GM21360 (cell line): ENCODE data around the gene GSTT2.
"Not testable (repeated sequence)": the region's sequence is repeated elsewhere in the genome, so short reads cannot be mapped to it uniquely, and the experiment has no call there.

Experiments used
- ATAC-seq: cut with Tn5 transposase; IDR thresholded peaks from one replicate; pipeline ENCODE4 v1.9.1; 2021; ENCODE audit warnings: mild to moderate bottlenecking, moderate library complexity; ENCODE audit not compliant: unreplicated experiment

GSTT2 gene

GRCh38 chr22:23979557-23980240 lies at the start of gene GSTT2:
TSS of gene GSTT2 (plus strand) at chr22:23980134.
- not testable (repeated sequence) for ATAC-seq

- no peak for ATAC-seq
Measured at GRCh38 chr22:23938328-23939016, 41.5 kb upstream of the GSTT2 start.

- ATAC-seq, result no peak
Measured at GRCh38 chr22:23939017-23939357, 40.9 kb upstream of the GSTT2 start.

DNA sequence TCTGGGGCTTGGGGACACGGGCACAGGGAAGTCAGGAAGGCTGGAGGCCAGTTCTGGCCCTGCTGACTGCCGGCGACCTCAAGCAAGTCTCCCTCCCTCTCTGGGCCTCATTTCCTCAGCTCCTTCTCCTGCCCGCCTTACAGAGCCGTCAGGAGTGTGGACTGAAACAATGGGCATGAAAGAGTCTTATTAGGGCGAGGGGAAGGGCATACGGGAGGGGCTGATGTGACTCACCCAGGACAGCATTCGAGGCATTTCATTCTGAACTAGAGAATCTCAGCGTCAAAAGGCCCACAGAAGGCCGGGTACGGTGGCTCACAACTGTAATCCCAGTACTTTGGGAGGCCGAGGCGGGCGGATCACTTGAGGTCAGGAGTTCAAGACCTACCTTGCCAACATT lies 39.8 kb upstream of the GSTT2 start:
- ATAC-seq, result not testable (repeated sequence)

GRCh38 chr22:23947391-23947790 lies 32.5 kb upstream of the GSTT2 start:
- not testable (repeated sequence) for ATAC-seq

GRCh38 chr22:23949764-23950163 lies 30.2 kb upstream of the GSTT2 start:
- not testable (repeated sequence) for ATAC-seq

DNA sequence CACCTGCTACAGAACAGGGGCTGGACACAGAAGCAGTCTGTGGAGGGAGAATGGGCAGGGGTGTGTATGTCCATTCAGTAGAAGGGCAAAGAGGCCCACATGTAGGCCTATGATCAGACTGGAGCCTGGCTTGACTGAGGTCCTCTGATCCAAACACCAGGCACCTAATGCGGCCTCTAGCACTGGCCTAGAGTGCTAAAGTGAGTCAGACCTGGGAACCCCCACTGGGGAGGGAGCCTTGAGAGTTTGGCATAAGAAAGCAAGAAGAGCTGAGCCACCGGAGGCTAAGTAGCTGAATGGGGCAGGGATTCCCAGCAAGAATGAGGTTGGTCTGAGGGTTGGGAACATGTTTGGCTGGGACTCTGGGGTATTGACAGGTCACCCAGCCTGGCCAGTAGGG lies 28.6 kb upstream of the GSTT2 start:
- not testable (repeated sequence) for ATAC-seq

- not testable (repeated sequence) for ATAC-seq
Measured at GRCh38 chr22:23952794-23953405, 27.0 kb upstream of the GSTT2 start.

- ATAC-seq, result not testable (repeated sequence)
Measured at GRCh38 chr22:23953485-23953884, 26.4 kb upstream of the GSTT2 start.

GRCh38 chr22:23954193-23954990 lies 25.5 kb upstream of the GSTT2 start:
- ATAC-seq, result not testable (repeated sequence)

GRCh38 chr22:23954991-23955305 lies 25.0 kb upstream of the GSTT2 start:
- not testable (repeated sequence) for ATAC-seq

DNA sequence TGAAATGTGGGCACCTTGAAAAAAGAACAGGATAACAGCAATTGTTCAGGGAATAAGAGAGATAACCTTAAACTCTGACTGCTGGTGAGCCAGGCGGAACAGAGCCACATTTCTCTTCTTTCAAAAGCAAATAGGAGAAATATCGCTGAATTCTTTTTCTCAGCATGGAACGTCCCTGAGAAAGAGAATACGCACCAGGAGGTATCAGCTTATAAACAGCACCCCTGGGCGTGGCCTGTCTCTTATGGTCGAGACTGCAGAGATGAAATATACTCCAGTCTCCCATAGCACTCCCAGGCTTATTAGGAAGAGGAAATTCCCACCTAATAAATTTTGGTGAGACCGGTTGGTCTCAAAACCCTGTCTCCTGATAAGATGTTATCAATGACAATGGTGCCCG lies 24.0 kb upstream of the GSTT2 start:
- not testable (repeated sequence) for ATAC-seq

DNA sequence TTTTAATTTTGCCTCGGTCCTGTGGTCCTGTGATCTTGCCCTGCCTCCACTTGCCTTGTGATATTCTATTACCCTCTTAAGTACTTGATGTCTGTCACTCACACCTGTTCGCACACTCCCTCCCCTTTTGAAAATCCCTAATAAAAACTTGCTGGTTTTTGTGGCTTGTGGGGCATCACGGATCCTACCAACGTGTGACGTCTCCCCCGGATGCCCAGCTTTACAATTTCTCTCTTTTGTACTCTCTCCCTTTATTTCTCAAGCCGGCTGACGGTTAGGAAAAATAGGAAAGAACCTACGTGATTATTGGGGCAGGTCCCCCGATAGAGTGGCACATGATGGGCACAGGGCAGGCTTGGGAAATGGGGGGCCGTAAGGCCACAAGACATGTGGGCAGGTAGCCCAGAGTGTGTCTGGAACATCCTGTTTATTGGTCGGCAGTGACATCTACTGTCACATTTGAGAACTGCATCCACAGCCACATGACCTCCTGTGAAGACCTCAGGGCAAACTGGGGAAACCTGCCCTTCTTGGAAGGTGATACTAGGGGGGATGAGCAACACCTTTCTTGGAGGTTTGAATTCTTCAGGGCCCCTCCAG lies 23.5 kb upstream of the GSTT2 start:
- ATAC-seq, result not testable (repeated sequence)

DNA sequence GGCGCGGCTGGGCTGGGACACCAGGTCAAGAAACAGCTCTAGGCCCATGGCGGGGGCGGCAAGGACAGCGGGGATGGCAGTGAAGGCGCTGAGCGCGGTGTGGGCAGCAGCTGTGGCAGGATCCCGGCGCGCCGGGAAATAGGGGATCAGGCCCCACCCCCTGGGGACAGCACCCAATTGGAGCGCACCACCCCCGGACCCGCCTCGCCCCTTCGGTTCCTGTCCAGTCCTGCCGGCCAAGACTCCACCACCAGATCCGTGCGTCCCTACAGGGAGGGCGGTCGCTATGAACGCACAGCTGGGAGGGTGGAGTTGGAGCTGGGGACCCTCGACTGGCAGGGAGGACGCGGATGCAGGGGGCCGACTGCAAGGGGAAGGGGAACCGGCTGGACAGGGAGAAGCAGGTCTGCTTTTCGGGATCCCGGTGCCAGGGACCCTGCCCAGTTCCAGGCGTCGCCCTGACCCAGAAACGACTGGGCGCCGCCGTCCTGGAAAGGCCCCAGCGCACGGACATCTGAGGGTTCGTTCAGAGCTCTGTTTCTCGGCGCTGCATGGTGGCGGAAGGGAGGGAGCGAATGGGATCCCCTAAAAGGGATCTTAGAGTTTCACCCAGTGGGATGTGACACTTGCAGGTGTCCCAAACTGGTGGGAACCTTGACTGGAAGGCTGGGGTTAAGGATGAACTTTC lies 18.7 kb upstream of the GSTT2 start, which contains the start of gene GSTT2B:
Gene GSTT2B (minus strand): TSS at position 112 of the 688 bp plus-strand sequence. CDS start 64 bp downstream, at position 48.
- not testable (repeated sequence) for ATAC-seq

DNA sequence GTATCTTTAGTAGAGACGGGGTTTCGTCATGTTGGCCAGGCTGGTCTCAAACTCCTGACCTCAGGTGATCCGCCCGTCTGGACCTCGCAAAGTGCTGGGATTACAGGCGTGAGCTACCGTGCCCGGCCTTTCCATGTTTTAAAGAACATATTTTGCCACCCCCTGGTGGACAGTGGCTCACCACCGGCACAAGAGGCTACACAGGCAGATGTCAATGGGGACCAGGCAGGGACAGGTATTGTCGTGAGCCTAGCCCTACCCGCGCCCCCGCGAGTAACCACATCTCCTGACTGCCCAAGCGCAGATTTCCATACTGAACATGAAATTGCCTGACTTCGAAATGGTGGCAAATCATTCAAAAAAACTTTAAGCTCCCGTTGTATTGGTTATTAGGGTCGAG lies 13.8 kb upstream of the GSTT2 start:
- peak; percentile 5 for ATAC-seq

DNA sequence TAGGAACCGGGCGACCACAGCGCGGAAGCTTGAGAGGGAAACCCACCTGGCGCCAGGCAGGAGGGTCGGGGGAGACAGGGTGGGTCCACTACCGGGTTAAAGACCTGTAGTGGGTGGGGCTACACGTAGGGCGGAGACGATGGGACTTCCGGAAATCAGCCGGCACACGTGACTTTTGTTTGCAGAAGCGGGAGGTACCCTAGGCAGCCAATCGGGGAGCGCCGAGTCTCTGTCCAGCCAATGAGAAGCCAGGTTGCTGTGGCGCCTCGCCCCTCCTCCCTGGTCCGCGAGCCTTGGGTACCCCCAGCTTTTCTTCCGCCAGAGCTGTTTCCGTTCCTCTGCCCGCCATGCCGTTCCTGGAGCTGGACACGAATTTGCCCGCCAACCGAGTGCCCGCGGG lies 13.4 kb upstream of the GSTT2 start, which contains the start of gene DDTL:
Gene DDTL (plus strand): TSS at position 321 of the 400 bp plus-strand sequence. CDS start 27 bp downstream, at position 348.
- peak; percentile 86 for ATAC-seq

DNA sequence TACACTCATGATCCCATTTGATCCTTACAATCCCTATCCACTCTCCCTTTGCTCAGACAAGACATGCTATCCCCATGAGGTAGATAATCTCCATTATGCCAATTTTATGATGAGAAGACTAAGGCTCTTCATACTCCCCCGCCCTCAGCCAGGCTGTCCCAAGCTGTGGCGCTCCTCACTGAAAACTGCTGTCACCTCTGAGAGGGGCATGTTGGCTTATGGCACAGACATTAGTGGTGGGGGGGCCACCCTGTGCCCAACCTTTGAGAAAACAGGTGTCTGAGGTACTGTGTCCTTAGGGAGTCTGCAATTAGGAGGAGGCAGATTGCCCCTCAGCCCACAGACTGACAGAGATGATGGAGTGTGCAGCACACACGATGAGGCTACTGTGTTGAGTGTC lies 10.9 kb upstream of the GSTT2 start:
- ATAC-seq, result no peak

DNA sequence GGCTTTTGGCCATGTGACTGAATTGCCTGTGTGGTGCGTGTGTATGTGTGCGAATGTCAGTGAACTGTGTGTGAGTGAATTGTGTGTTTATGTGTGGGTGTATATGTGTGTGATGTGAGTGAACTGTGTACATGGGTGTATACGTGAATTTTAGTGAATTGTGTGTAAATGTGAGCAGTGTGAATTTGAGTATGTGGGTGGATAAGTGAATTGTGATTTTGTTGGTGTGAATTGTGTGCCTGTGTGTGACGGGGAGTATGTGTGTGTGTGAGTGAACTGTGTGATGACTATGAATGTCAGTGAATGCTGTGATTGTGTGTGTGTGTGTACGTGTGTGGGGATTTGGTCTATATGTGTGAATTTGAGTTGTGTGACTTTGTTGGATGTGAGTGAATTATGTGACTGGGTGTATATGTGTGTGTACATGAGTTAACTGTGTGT lies 9.7 kb upstream of the GSTT2 start:
- no peak for ATAC-seq

DNA sequence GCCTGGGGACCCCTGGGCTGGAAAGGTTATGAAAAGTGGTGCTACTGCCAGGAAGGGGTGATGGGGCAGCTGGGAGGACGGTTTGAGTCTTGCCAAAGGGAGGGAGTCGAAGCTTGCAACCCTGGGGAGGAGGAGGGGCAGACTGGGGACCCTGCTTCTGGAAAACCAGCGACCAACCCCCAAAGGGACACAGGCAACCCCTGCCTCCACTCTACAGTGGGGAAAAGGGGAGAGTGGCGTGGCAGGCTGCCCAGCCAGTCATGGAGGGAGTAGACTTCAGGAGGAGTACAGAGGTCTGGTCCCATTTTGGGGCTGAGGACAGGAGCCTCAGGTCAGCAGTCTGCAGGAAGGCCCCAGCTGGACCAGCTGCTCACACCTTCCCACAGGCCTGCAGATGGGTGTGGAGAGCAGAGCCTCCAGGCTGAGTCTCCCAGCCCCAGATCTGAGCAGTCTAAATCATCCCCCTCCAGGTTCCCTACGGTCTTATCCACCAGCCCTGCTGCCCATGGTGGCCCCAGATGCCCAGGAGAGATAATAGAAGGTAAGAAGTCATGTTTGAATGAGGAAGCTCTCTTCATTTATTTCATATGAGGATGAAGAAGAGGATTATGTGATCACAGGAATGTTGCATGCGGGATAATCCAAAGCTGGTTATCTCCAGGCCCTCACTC lies 9.0 kb upstream of the GSTT2 start:
- ATAC-seq, result no peak
